HG03139 (cell line): ENCODE data around the gene HMX1.

ENCODE experiments used
- ATAC-seq: cut with Tn5 transposase; IDR thresholded peaks from one replicate; pipeline ENCODE4 v1.9.1; 2021; ENCODE audit not compliant: unreplicated experiment

HMX1 gene

DNA sequence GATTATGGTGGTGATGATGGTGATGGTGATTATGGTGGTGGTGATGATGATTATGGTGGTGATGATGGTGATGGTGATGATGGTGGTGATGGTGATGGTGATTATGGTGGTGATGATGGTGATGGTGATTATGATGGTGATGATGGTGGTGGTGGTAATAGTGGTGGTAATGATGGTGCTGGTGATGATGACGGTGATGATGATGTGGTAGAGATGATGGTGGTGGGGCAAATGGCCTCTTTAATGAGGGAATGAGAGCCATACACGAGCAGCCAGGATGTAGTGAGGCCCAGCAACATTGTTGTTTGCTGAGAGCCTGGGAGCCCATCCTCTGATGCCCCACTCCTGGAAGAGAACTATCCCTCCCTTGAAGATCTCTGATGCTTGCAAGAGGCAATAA, 29.0 kb downstream of the HMX1 start:
- ATAC-seq: no peak

GRCh38 chr4:8841678-8842268, 29.9 kb downstream of the HMX1 start:
- ATAC-seq: no peak

- ATAC-seq: no peak
These were observed 30.7 kb downstream of the HMX1 start for GRCh38 chr4:8840816-8841455.

DNA sequence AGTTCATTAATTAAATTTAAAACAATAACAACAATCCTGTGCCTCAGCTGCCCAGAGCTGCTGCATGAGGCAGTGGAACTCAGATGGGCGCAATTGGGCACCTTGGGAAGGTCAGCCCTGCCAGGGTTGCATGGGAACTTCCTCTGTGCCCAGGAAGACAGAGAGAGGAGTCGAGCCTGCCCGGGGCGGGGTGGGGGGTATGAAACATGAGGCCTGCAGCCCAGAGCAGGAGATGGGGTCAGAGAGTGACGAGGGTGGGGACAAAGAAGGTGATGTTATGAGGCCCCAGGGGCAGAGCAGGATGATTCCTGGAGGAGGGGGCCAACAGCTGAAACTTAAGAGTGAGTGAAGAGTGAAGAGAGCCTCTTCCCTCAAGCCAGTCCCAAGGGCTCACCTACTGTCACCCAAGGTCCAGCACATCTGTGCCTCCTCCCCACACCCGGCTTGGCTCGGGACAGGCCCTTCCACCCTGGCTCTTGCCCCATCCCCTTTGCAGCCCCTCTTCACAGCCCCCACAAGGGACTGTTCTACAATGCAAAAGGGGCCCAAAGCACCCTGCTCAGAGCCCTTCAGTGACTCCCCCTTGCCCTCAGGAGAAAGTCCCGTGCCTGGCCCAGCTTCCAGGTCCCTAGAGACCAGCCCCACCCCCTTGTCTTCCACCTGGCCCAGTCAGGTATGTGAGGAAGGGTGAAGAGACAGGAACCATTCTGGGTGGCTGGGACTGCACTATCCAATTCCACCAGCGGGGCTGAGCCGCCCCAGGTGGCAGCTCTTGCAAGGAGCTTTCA, 31.4 kb downstream of the HMX1 start:
- ATAC-seq: no peak

- no peak for ATAC-seq
These were observed 32.6 kb downstream of the HMX1 start for GRCh38 chr4:8838961-8839431.

- ATAC-seq: no peak
These were observed 33.2 kb downstream of the HMX1 start for GRCh38 chr4:8838296-8838960.

- no peak for ATAC-seq
These were observed 34.3 kb downstream of the HMX1 start for GRCh38 chr4:8837181-8837841.

- no peak for ATAC-seq
These were observed 34.9 kb downstream of the HMX1 start for GRCh38 chr4:8836664-8837171.

- no peak for ATAC-seq
These were observed 35.9 kb downstream of the HMX1 start for GRCh38 chr4:8835521-8836365.

DNA sequence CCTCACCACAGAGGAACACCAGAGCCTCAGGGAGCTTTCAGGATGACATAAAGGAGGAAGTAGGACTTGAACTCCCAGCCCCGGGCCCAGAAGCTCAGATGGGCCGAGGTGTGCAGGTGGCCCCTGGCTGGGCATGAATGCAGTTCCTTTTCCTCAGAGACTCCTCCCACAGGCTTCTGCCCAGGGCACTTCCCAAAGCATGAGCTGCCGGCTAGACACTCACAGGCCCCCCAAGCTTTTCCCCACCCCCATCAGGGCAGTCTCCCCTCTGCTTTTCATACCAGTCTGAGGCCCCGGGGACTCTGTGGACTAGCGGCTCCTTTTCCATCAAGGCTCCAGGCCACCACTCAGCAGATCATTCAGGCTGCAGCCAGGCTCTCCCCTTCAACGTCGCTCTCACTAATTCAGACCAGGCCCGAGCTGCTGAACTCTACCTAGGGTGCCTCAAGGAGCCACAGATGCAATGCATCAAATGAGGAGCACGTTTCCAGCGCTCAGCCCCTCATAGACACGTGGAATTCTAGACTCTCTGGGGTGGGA, 36.9 kb downstream of the HMX1 start:
- no peak for ATAC-seq

GRCh38 chr4:8832113-8832915, 39.3 kb downstream of the HMX1 start:
- no peak for ATAC-seq

GRCh38 chr4:8831221-8832112, 40.2 kb downstream of the HMX1 start:
- no peak for ATAC-seq

- no peak for ATAC-seq
These were observed 40.9 kb downstream of the HMX1 start for GRCh38 chr4:8830611-8831200.

GRCh38 chr4:8830056-8830455, 41.6 kb downstream of the HMX1 start:
- no peak for ATAC-seq

DNA sequence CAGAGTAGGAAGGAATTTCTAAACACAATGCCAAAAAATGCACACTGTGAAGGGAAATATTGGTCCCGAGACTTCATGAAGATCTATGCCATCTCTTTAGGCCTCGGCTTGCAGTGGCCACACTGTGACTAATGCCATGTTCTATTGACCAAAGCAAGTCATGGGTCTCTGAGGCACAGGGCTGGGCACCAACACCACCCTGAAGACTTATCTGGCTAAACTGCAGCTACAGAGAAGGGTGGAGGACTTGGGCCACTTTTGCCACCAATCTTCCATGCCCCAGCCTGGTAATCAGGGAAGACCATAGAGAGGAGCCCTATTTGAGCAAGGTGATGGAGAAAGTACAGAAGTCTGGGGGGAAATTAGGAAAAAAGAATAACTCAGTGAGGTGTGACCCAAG, 42.1 kb downstream of the HMX1 start:
- ATAC-seq: no peak

DNA sequence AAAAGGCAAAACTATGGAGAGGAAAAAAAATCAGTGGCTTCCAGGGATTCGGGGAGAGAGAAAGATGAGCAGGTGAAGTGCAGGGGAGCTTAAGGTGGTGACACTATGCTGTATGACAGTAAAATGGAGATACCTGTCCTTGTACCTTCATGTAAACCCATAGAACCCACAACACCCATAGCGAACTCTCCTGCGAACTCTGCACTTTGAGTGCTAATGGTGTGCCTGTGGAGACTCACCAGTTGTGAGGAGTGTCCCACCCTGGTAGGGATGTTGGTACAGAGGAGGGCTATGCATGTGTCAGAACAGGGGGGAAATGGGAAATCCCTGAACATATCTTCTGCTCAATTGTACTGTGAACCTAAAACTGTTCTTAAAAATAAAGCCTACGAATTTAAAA, 42.8 kb downstream of the HMX1 start:
- ATAC-seq: no peak

DNA sequence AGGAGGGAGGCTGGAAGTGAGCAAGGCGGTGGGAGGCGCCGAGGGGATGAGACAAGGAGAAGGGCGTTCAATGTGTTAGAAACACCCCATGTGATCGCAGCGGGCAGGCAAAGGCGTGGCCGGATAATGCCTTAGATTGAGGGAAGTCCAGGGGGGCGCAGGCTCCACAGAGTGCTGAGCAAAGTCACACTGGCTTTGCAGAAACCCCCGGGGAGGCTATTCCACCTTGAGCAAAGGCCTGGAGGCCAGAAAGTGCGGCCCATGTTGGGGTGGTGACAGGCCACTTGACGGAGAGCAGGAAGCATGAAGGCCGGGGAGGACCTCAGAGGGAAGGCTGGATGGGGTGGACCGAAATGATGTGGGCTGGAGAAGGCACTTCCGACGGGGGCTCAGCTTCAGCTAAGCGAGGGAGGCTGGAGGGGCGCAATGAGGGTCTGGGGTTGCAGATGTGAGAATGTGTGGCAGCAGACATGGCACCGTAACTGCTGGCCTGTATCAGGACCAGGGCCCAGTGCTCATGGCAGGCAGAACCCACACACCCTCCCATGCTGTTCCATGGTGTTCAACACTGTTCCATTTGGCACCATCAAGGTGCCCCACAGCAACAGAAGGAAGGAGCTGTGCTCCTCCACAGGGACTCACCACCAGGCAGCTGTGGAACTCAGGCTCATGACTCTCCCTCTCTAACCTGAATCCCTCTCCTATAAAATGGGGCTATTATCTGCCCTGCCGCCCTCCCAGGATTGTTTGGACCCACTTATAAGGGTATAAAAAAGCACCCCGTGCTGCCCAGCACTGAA, 50.3 kb downstream of the HMX1 start:
- no peak for ATAC-seq
